HEK293 (cell line): ENCODE results near the gene DDX28.

Experiments
- FEZF1 ChIP-seq: fragments of 450-650 bp; formaldehyde crosslinking; IDR thresholded peaks from 2 replicates; pipeline ENCODE4 v1.5.1; 2016; ENCODE audit warnings: missing biosample characterization, missing genetic modification characterization
- GLI4 ChIP-seq: fragments of 450-650 bp; formaldehyde crosslinking; IDR thresholded peaks from 2 replicates; pipeline ENCODE4 v1.5.1; 2016; ENCODE audit warnings: missing biosample characterization, missing genetic modification characterization
- KLF1 ChIP-seq: fragments of 450-650 bp; formaldehyde crosslinking; IDR thresholded peaks from 2 replicates; pipeline ENCODE4 v1.5.1; 2016; ENCODE audit warnings: missing biosample characterization, missing genetic modification characterization
- OVOL3 ChIP-seq: fragments of 450-650 bp; formaldehyde crosslinking; IDR thresholded peaks from 2 replicates; pipeline ENCODE4 v1.5.1; 2016; ENCODE audit warnings: missing biosample characterization, missing genetic modification characterization
- YY2 ChIP-seq: fragments of 450-650 bp; formaldehyde crosslinking; IDR thresholded peaks from 2 replicates; pipeline ENCODE4 v1.5.1; 2016; ENCODE audit warnings: missing biosample characterization, missing genetic modification characterization
- ZNF114 ChIP-seq: fragments of 450-650 bp; formaldehyde crosslinking; IDR thresholded peaks from 2 replicates; pipeline ENCODE4 v1.5.0; 2017; ENCODE audit warnings: missing biosample characterization, missing genetic modification characterization
- ZNF138 ChIP-seq: fragments of 450-650 bp; formaldehyde crosslinking; IDR thresholded peaks from 2 replicates; pipeline ENCODE4 v1.5.1; 2016; ENCODE audit warnings: missing biosample characterization, missing genetic modification characterization, borderline replicate concordance
- ZNF146 ChIP-seq: fragments of 450-650 bp; formaldehyde crosslinking; IDR thresholded peaks from 2 replicates; pipeline ENCODE4 v1.5.1; 2016; ENCODE audit warnings: missing biosample characterization, missing genetic modification characterization
- ZNF211 ChIP-seq: fragments of 450-650 bp; formaldehyde crosslinking; IDR thresholded peaks from 2 replicates; pipeline ENCODE4 v1.5.1; 2016; ENCODE audit warnings: low read depth, missing biosample characterization, missing genetic modification characterization
- ZNF23 ChIP-seq: fragments of 450-650 bp; formaldehyde crosslinking; IDR thresholded peaks from 2 replicates; pipeline ENCODE4 v1.5.1; 2016; ENCODE audit warnings: missing biosample characterization, missing genetic modification characterization, borderline replicate concordance
- ZNF311 ChIP-seq: fragments of 450-650 bp; formaldehyde crosslinking; IDR thresholded peaks from 2 replicates; pipeline ENCODE4 v1.5.1; 2017; ENCODE audit warnings: missing biosample characterization, missing genetic modification characterization, borderline replicate concordance
- ZNF416 ChIP-seq: fragments of 450-650 bp; formaldehyde crosslinking; IDR thresholded peaks from 2 replicates; pipeline ENCODE4 v1.5.1; 2016; ENCODE audit warnings: missing biosample characterization, missing genetic modification characterization
- ZNF423 ChIP-seq: fragments of 450-650 bp; formaldehyde crosslinking; IDR thresholded peaks from 2 replicates; pipeline ENCODE4 v1.5.1; 2016; ENCODE audit warnings: missing biosample characterization, missing genetic modification characterization
- ZNF426 ChIP-seq: fragments of 450-650 bp; formaldehyde crosslinking; IDR thresholded peaks from 2 replicates; pipeline ENCODE4 v1.5.1; 2017; ENCODE audit warnings: missing biosample characterization, missing genetic modification characterization, mild to moderate bottlenecking, inconsistent platforms, moderate library complexity
- ZNF521 ChIP-seq: fragments of 450-650 bp; formaldehyde crosslinking; IDR thresholded peaks from 2 replicates; pipeline ENCODE4 v1.5.1; 2017; ENCODE audit warnings: missing biosample characterization, mild to moderate bottlenecking, missing genetic modification characterization
- ZNF558 ChIP-seq: fragments of 450-650 bp; formaldehyde crosslinking; IDR thresholded peaks from 2 replicates; pipeline ENCODE4 v1.5.1; 2016; ENCODE audit warnings: missing biosample characterization, missing genetic modification characterization
- ZNF561 ChIP-seq: fragments of 450-650 bp; IDR thresholded peaks from 2 replicates; pipeline ENCODE4 v1.5.1; 2018; ENCODE audit warnings: missing biosample characterization, missing genetic modification characterization, borderline replicate concordance
- ZNF596 ChIP-seq: fragments of 450-650 bp; IDR thresholded peaks from 2 replicates; pipeline ENCODE4 v1.5.0; 2018; ENCODE audit warnings: missing biosample characterization, mild to moderate bottlenecking, missing genetic modification characterization, moderate library complexity
- ZNF610 ChIP-seq: fragments of 450-650 bp; formaldehyde crosslinking; IDR thresholded peaks from 2 replicates; pipeline ENCODE4 v1.5.1; 2016; ENCODE audit warnings: missing biosample characterization, missing genetic modification characterization, borderline replicate concordance
- ZNF621 ChIP-seq: fragments of 450-650 bp; formaldehyde crosslinking; IDR thresholded peaks from 2 replicates; pipeline ENCODE4 v1.5.1; 2017; ENCODE audit warnings: missing biosample characterization, missing genetic modification characterization
- ZNF624 ChIP-seq: fragments of 450-650 bp; formaldehyde crosslinking; IDR thresholded peaks from 2 replicates; pipeline ENCODE4 v1.5.1; 2017; ENCODE audit warnings: missing biosample characterization, missing genetic modification characterization
- ZNF664 ChIP-seq: fragments of 450-650 bp; formaldehyde crosslinking; IDR thresholded peaks from 2 replicates; pipeline ENCODE4 v1.5.1; 2016; ENCODE audit warnings: missing biosample characterization, missing genetic modification characterization
- ZNF670 ChIP-seq: fragments of 450-650 bp; formaldehyde crosslinking; IDR thresholded peaks from 2 replicates; pipeline ENCODE4 v1.5.1; 2016; ENCODE audit warnings: missing biosample characterization, missing genetic modification characterization, low read depth
- ZNF76 ChIP-seq: fragments of 450-650 bp; formaldehyde crosslinking; IDR thresholded peaks from 2 replicates; pipeline ENCODE4; 2016; ENCODE audit warnings: low read depth, missing biosample characterization, missing genetic modification characterization, borderline replicate concordance
- ZNF830 ChIP-seq: fragments of 450-650 bp; IDR thresholded peaks from 2 replicates; pipeline ENCODE4 v1.5.0; 2018; ENCODE audit warnings: missing biosample characterization, missing genetic modification characterization, low read depth, mild to moderate bottlenecking, moderate library complexity
- ZNF843 ChIP-seq: fragments of 450-650 bp; formaldehyde crosslinking; IDR thresholded peaks from 2 replicates; pipeline ENCODE4 v1.5.1; 2016; ENCODE audit warnings: missing biosample characterization, missing genetic modification characterization
- ZSCAN30 ChIP-seq: fragments of 450-650 bp; IDR thresholded peaks from 2 replicates; pipeline ENCODE4 v1.5.1; 2018; ENCODE audit warnings: missing biosample characterization, mild to moderate bottlenecking, missing genetic modification characterization, moderate library complexity
- TF ChIP-seq, protein P1 (sequence below): fragments of 450-650 bp; formaldehyde crosslinking; IDR thresholded peaks from 2 replicates; pipeline ENCODE4 v1.5.1; 2016; ENCODE audit warnings: missing biosample characterization, missing genetic modification characterization
- TF ChIP-seq, protein P2 (sequence below): fragments of 450-650 bp; formaldehyde crosslinking; IDR thresholded peaks from 2 replicates; pipeline ENCODE4 v1.5.1; 2016; ENCODE audit warnings: missing biosample characterization, missing genetic modification characterization, borderline replicate concordance
- TF ChIP-seq, protein P3 (sequence below): fragments of 450-650 bp; formaldehyde crosslinking; optimal IDR thresholded peaks from 2 replicates; pipeline ENCODE3; 2016; ENCODE audit warnings: missing biosample characterization, mild to moderate bottlenecking, missing genetic modification characterization
- TF ChIP-seq, protein P4 (sequence below): IDR thresholded peaks from 2 replicates; pipeline ENCODE4 v1.6.1; 2011; ENCODE audit warnings: mild to moderate bottlenecking, low read depth, low read length, borderline replicate concordance

The DDX28 gene

DNA sequence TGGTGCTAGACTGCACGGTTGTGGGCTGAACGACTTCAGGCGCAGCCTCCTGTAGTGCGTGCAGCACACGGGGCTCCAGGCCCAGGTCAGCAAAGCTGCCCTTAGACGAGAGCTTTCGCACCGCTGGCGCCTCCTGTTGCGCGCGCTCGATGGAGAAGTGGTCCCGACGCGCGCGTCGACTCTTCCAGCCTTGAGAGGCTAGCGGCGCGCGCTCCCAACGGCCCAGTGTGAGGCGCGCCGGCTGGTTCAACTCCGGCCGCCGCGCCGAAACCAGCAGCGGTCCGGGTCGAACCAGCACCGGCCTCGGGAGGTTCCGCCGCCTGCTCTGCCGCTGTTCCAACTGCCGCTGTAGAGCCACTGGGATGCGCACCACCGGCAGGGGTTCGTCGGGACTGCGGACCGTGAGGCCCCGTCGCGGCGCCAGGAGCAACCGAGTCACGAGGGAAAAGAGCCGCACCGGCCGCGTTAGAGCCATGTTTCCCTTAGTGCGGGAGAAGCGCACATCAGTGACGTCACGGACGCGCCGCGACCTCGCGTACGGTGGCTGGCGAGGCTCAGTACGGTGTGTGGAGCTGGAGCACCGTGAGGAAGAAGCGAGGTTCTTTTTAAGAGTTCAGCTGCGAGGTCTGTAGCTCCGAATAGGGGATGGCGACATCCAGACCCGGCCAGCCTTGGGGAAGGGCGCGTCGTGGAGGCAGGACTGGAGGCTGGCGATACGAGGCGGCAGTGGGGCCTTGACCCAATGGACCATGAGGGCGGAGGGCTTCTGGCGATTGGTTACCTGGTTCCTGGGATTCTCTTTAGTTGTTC lies at the start of gene DDX28, which contains the start of gene DUS2 (continued):
- TF ChIP-seq ZNF521 (tag by site-specific recombination): no peak
- no peak for TF ChIP-seq ZNF596
- no peak for TF ChIP-seq ZNF423
- peak; percentile 41; the same call in 1 of the 2 replicates for TF ChIP-seq KLF1 (tag by site-specific recombination)
- no peak for TF ChIP-seq ZNF558 (tag by site-specific recombination)
- no peak for TF ChIP-seq ZNF426 (tag by site-specific recombination)
- no peak; the same call in 1 of the 2 replicates for TF ChIP-seq ZNF146
- peak; percentile 84 for TF ChIP-seq ZNF76 (tag by site-specific recombination)
- TF ChIP-seq YY2 (tag by site-specific recombination): peak; percentile 92
- no peak for TF ChIP-seq ZNF211 (tag by site-specific recombination)
- TF ChIP-seq, protein P1, sequence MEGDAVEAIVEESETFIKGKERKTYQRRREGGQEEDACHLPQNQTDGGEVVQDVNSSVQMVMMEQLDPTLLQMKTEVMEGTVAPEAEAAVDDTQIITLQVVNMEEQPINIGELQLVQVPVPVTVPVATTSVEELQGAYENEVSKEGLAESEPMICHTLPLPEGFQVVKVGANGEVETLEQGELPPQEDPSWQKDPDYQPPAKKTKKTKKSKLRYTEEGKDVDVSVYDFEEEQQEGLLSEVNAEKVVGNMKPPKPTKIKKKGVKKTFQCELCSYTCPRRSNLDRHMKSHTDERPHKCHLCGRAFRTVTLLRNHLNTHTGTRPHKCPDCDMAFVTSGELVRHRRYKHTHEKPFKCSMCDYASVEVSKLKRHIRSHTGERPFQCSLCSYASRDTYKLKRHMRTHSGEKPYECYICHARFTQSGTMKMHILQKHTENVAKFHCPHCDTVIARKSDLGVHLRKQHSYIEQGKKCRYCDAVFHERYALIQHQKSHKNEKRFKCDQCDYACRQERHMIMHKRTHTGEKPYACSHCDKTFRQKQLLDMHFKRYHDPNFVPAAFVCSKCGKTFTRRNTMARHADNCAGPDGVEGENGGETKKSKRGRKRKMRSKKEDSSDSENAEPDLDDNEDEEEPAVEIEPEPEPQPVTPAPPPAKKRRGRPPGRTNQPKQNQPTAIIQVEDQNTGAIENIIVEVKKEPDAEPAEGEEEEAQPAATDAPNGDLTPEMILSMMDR (tag by site-specific recombination): peak; percentile 57; the same call in 1 of the 2 replicates
- no peak; the same call in 1 of the 2 replicates for TF ChIP-seq FEZF1 (tag by site-specific recombination)
- TF ChIP-seq ZNF621: no peak
- TF ChIP-seq ZNF23: no peak
- no peak for TF ChIP-seq ZNF138 (tag by site-specific recombination)
- TF ChIP-seq ZSCAN30 (tag by site-specific recombination): peak; percentile 59; the same call in 1 of the 2 replicates
- no peak for TF ChIP-seq ZNF830 (tag by site-specific recombination)
- TF ChIP-seq, protein P2, sequence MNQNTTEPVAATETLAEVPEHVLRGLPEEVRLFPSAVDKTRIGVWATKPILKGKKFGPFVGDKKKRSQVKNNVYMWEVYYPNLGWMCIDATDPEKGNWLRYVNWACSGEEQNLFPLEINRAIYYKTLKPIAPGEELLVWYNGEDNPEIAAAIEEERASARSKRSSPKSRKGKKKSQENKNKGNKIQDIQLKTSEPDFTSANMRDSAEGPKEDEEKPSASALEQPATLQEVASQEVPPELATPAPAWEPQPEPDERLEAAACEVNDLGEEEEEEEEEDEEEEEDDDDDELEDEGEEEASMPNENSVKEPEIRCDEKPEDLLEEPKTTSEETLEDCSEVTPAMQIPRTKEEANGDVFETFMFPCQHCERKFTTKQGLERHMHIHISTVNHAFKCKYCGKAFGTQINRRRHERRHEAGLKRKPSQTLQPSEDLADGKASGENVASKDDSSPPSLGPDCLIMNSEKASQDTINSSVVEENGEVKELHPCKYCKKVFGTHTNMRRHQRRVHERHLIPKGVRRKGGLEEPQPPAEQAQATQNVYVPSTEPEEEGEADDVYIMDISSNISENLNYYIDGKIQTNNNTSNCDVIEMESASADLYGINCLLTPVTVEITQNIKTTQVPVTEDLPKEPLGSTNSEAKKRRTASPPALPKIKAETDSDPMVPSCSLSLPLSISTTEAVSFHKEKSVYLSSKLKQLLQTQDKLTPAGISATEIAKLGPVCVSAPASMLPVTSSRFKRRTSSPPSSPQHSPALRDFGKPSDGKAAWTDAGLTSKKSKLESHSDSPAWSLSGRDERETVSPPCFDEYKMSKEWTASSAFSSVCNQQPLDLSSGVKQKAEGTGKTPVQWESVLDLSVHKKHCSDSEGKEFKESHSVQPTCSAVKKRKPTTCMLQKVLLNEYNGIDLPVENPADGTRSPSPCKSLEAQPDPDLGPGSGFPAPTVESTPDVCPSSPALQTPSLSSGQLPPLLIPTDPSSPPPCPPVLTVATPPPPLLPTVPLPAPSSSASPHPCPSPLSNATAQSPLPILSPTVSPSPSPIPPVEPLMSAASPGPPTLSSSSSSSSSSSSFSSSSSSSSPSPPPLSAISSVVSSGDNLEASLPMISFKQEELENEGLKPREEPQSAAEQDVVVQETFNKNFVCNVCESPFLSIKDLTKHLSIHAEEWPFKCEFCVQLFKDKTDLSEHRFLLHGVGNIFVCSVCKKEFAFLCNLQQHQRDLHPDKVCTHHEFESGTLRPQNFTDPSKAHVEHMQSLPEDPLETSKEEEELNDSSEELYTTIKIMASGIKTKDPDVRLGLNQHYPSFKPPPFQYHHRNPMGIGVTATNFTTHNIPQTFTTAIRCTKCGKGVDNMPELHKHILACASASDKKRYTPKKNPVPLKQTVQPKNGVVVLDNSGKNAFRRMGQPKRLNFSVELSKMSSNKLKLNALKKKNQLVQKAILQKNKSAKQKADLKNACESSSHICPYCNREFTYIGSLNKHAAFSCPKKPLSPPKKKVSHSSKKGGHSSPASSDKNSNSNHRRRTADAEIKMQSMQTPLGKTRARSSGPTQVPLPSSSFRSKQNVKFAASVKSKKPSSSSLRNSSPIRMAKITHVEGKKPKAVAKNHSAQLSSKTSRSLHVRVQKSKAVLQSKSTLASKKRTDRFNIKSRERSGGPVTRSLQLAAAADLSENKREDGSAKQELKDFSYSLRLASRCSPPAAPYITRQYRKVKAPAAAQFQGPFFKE: no peak; the same call in 1 of the 2 replicates
- TF ChIP-seq GLI4: no peak
- TF ChIP-seq ZNF114: no peak
- no peak for TF ChIP-seq ZNF624
- 0 out of 2 replicates have a peak, but pooled peaks have one; percentile 37 for TF ChIP-seq ZNF843 (tag by site-specific recombination)
- no peak for TF ChIP-seq ZNF416 (tag by site-specific recombination)
- no peak for TF ChIP-seq ZNF311 (tag by site-specific recombination)
- TF ChIP-seq, protein P3, sequence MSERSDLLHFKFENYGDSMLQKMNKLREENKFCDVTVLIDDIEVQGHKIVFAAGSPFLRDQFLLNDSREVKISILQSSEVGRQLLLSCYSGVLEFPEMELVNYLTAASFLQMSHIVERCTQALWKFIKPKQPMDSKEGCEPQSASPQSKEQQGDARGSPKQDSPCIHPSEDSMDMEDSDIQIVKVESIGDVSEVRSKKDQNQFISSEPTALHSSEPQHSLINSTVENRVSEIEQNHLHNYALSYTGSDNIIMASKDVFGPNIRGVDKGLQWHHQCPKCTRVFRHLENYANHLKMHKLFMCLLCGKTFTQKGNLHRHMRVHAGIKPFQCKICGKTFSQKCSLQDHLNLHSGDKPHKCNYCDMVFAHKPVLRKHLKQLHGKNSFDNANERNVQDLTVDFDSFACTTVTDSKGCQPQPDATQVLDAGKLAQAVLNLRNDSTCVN (tag by site-specific recombination): peak; percentile 95
- TF ChIP-seq ZNF664: no peak
- TF ChIP-seq, protein P4, sequence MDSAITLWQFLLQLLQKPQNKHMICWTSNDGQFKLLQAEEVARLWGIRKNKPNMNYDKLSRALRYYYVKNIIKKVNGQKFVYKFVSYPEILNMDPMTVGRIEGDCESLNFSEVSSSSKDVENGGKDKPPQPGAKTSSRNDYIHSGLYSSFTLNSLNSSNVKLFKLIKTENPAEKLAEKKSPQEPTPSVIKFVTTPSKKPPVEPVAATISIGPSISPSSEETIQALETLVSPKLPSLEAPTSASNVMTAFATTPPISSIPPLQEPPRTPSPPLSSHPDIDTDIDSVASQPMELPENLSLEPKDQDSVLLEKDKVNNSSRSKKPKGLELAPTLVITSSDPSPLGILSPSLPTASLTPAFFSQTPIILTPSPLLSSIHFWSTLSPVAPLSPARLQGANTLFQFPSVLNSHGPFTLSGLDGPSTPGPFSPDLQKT: no peak
- TF ChIP-seq ZNF561 (tag by site-specific recombination): peak; percentile 72; the same call in 1 of the 2 replicates
- TF ChIP-seq ZNF610 (tag by site-specific recombination): 0 out of 2 replicates have a peak, but pooled peaks have one; percentile 54
- peak; percentile 78; the same call in 1 of the 2 replicates for TF ChIP-seq OVOL3
- no peak for TF ChIP-seq ZNF670 (tag by site-specific recombination)
